NOMO-1 treated with dmso at 0.1 percent for 144 hours (cell line): ENCODE measurements around the gene CEP164.
"Not testable (repeated sequence)": the region's sequence is repeated elsewhere in the genome, so short reads cannot be mapped to it uniquely, and the experiment has no call there.

ENCODE experiments used
- DNase-seq: peaks from one replicate; lab custom pipeline; 2025; ENCODE audit not compliant: unreplicated experiment; lab: John Stamatoyannopoulos, UW

The CEP164 gene

GRCh38 chr11:117392001-117392690 is 64.5 kb downstream of the CEP164 start:
- DNase-seq = no peak

DNA sequence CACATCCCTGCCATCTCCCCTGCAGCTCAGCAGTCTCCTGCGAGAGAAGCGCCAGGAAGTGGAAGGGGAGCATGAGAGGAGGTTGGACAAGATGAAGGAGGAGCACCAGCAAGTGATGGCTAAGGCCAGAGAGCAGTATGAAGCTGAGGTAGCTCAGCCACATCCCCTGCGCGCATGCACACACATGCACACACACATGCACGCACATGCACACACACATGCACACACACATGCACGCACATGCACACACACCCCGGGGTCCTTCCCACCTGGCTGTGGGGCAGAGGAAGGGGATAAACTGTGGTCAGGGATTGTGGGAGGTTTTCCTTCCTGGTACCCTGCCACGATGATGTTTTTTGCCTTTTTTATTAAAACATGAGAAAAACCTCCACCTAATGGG is 65.3 kb downstream of the CEP164 start:
- DNase-seq = no peak

DNA sequence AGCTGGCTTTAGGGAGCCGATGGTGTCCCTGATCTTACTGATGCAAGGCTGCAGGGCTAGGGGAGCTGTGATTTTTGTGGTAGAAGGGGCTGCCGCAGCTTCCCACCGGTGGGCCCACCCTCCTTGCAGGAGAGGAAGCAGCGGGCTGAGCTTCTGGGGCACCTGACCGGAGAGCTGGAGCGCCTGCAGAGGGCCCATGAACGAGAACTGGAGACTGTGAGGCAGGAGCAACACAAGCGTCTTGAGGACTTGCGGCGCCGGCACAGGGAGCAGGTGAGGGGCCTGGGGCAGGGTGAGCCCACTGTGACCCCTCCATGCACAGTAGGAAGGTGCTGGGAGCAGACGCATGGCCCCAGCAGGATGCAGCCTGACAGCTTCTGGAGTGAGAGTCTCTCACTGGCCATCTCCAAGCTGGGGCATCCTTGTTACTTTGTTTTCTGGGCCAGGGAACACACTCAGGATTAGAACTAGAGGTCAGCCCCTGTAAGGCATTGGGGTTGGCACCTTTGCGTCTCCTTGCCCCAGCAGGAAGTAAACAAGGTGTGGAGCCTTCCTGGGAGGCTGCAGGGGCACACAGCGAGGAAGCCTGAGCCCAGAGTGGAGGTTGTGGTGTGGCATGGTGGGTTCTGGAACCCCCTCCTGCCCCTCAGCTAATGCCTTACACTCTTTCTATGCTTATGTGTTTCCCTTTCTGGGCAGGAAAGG is 66.7 kb downstream of the CEP164 start:
- no peak for DNase-seq

GRCh38 chr11:117395476-117395875 is 67.8 kb downstream of the CEP164 start:
- no peak for DNase-seq

GRCh38 chr11:117396970-117397369 is 69.3 kb downstream of the CEP164 start:
- no peak for DNase-seq

GRCh38 chr11:117398618-117399017 is 71.0 kb downstream of the CEP164 start:
- not testable (repeated sequence) for DNase-seq

DNA sequence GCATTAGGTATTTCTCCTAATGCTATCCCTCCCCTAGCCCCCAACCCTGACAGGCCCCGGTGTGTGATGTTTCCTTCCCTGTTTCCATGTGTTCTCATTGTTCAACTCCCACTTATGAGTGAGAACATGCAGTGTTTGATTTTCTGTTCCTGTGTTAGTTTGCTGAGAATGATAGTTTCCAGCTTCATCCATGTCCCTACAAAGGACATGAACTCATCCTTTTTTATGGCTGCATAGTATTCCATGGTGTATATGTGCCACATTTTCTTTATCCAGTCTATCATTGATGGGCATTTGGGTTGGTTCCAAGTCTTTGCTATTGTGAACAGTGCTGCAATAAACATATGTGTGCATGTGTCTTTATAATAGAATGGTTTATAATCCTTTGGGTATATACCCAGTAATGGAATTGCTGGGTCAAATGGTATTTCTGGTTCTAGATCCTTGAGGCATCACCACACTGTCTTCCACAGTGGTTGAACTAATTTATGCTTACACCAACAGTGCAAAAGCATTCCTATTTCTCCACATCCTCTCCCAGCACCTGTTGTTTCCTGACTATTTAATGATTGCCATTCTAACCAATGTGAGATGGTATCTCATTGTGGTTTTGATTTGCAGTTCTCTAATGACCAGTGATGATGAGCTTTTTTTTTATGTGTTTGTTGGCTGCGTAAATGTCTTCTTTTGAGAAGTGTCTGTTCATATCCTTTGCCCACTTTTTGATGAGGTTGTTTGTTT is 71.6 kb downstream of the CEP164 start:
- not testable (repeated sequence) for DNase-seq

DNA sequence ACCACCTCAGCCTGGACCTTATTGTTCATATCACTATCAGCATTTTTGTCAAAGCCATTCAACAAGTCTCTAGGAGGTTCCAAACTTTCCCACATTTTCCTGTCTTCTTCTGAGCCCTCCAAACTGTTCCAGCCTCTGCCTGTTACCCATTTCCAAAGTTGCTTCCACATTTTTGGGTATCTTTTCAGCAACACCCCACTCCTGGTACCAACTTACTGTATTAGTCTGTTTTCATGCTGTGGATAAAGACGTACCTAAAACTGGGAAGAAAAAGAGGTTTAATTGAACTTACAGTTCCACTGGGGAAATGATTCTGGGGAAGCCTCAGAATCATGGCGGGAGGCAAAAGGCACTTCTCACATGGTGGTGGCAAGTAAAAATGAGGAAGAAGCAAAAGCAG is 78.2 kb downstream of the CEP164 start:
- not testable (repeated sequence) for DNase-seq

- DNase-seq = no peak
Observed at GRCh38 chr11:117407016-117407415, 79.4 kb downstream of the CEP164 start.

GRCh38 chr11:117408356-117408755 is 80.7 kb downstream of the CEP164 start:
- no peak for DNase-seq

- no peak for DNase-seq
Observed at GRCh38 chr11:117409511-117409910, 81.9 kb downstream of the CEP164 start.

DNA sequence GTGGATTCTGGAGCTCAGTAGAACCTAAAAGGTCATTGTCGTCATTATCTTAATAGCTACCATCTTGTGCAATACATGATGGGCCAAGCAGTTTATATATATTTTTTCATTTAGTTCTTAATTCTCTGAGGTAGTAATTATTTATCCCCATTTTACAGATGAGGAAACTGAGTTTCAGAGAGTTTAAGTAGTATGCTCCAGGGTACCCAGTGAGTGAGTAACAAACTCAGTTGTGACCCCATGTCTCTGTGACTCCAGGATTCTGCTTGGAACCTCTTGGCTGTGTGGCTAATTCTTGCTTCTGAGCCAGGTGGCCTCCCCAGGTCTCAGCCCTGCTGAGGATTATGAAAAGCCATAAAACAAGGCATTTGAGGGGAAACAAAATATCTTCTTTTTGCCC is 82.6 kb downstream of the CEP164 start:
- DNase-seq = no peak

GRCh38 chr11:117410861-117411710 is 83.4 kb downstream of the CEP164 start:
- no peak for DNase-seq

DNA sequence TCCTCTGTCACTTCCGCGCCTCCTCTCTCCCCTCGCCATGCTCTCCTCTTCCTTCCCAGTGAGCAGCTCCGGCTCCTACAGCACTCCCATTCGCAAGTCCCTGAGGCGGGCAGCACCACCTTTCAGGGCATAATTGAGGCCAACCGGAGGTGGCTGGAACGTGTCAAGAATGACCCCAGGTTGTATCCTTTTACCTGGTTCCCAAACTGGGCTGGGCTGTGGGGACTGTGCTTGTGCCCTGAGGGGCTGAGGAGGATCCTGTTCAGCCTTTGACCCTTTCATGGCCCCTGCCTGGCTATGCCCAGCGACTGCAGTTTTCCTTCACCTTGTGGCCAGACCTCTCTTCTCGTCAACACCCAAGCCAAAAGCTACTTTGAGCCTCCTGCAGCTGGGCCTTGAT is 84.1 kb downstream of the CEP164 start:
- DNase-seq = no peak

GRCh38 chr11:117412176-117412575 is 84.5 kb downstream of the CEP164 start:
- no peak for DNase-seq

GRCh38 chr11:117412653-117413275 is 85.1 kb downstream of the CEP164 start:
- DNase-seq = no peak

DNA sequence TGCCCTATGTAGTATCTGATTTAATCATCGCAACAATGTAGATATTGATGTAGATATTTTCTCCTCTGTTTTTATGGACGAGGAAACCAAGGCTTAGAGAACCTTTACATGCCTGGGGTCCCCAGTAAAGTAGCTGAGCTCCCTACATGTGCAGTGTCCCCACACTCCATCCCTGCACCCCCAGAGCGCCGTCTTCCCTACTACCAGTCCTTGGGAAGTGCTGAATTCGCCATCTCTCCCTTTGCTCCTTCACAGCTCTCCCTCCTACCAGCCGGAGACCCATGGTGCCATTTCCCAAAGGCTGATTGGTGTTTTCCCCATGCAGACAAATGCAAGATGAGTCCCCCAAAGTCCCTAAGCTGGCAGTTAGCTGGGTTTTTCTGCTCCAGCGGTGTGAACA is 86.0 kb downstream of the CEP164 start:
- no peak for DNase-seq

GRCh38 chr11:117414724-117415123 is 87.1 kb downstream of the CEP164 start:
- DNase-seq = no peak

DNA sequence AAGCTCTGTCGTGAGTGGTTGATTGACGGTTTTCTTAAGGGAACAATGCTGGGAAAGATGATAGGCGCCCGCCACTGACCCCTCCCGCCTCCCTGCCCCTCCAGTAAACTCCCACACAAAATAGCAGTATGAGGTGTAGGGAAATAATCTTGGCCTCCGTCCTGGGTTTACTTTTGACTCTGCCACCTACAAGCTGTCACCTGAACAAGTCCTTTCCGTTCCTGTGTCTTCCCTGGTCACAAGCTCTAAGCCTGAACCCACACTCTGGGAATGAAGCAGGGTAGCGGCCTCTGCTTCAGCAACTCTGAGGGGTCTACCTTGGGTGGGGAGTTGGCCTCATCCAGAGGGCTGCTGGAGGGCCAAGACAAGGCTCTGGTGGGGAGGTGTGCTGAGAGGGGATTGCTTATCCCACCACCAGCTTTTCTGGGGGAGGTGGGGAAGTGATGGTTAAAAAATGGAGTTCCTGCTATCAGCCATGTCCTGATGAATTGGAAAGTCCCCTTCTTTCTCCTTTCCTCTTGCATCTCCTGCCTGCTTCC is 87.8 kb downstream of the CEP164 start:
- DNase-seq = no peak

DNA sequence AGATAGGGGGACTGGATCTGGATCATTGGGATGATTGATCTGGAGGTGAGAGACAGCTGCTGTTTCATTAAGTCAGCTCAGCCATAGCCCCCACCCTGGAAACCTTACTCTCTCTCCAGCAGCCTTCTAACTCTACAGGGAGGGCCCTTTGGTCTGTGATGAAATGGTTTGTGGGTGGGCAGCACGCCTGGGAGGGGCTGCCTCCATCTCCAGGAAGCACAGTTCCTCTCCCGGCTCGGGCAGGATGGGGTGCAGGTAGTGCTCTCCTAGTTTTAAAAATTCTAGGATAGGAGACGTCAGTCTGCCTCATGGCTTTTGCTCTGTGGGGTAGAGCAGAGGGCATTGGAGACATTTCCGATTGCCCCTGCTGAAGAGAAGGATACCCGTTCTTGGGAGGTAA is 89.7 kb downstream of the CEP164 start:
- no peak for DNase-seq
